ENCODE measurements around the gene ETFA. TPM values are rescaled to one million over a fixed set of nuclear protein-coding genes. Genes with fewer than 3 reads are reported as not detected.
"Not testable (repeated sequence)": the region's sequence is repeated elsewhere in the genome, so short reads cannot be mapped to it uniquely, and the experiment has no call there.

Gene ETFA
- total and polyA plus RNA-seq, 4 experiments from 2014 or later: 47.7 to 106 (median 76.5) TPM

DNA sequence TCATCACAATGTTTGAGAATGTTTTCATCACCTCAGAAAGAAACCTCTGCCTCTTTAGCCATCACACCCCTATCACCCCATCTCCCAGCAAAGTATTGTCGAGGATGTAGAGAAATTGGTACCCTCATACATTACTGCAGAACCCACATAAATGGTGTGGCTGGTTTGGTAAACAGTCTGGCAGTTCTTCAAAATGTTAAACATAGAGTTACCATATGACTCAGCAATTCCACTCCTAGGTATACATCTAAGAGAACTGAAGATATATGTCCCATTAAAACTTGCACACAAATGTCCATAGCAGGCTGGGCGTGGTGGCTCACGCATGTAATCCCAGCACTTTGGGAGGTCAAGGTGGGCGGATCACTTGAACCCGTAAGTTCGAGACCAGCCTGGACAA, 8.7 kb upstream of the ETFA start:
- Mint-ChIP-seq H3K27ac (no peak overlapping the region), H3K36me3 (no peaks in the 10 kb centered on the region), H3K27me3 (peaks cover 15 to 25% of the 10 kb centered on the region in 2 donors), H3K4me3 (no peak overlapping the region), H3K4me1 (no peaks in the 10 kb centered on the region), H3K9me3 (peaks cover 0 to 1% (median 0%) of the 10 kb centered on the region in 8 donors)
- intact Hi-C loops (cut with micrococcal nuclease): no loop called here
- no peak overlapping the region for H3K4me3 ChIP-seq (ENCODE audit: low read length in 2 of 2)
- CTCF ChIA-PET (ENCODE audit: partially characterized antibody): no interaction called here
- no peak for DNase-seq
- H3K4me1 ChIP-seq (ENCODE audit: insufficient read depth, low read length): no peaks in the 10 kb centered on the region
- H3K27ac ChIP-seq (ENCODE audit: low read depth, low read length): no peak overlapping the region
- H3K36me3 ChIP-seq (ENCODE audit: insufficient read depth, low read length): no peaks in the 10 kb centered on the region
- POLR2A ChIA-PET (ENCODE audit: partially characterized antibody): no interaction called here
- H3K27me3 ChIP-seq (ENCODE audit: insufficient read depth, low read length): no peaks in the 10 kb centered on the region
- H3K9me3 ChIP-seq (ENCODE audit: control insufficient read depth in 1 of 2, low read length in 2 of 2): no peaks in the 10 kb centered on the region

DNA sequence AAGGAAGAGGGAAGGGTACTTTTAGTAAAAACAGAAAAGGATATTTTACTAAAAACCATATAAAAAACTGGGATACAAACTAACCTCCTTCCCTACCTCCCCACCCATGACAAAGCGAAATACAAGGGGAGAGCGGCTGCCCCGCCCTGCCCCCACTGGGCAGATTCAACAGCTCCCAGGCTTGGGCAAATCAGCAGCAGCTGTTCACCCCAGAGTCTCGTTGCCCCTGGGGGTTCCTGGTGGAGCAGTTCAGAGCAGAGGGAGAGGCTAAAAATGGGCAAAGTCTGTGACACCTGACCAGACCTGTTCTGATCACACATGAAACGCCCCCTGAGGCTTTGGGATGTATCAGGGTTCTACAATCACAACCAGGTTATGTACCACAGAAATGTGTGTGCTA, 2.5 kb upstream of the ETFA start:
- Mint-ChIP-seq H3K9me3 (peaks cover 0 to 3% (median 0%) of the 10 kb centered on the region in 8 donors), H3K27ac (peak overlapping the region in 1 of 7 donors; percentile 66), H3K27me3 (peaks cover 0 to 1% of the 10 kb centered on the region in 2 donors), H3K36me3 (peaks cover 3 to 5% of the 10 kb centered on the region in 2 donors), H3K4me3 (peak overlapping the region in 1 of 8 donors; percentile 30), H3K4me1 (peaks cover 16 to 34% (median 23%) of the 10 kb centered on the region in 4 donors)
- no peak for DNase-seq
- Histone ChIP-seq H3K27ac (ENCODE audit: low read depth, low read length) (no peak overlapping the region), H3K36me3 (ENCODE audit: insufficient read depth, low read length) (no peaks in the 10 kb centered on the region), H3K27me3 (ENCODE audit: insufficient read depth, low read length) (no peaks in the 10 kb centered on the region), H3K4me1 (ENCODE audit: insufficient read depth, low read length) (peaks cover 13% of the 10 kb centered on the region), H3K9me3 (ENCODE audit: control insufficient read depth in 1 of 2, low read length in 2 of 2) (no peaks in the 10 kb centered on the region), H3K4me3 (ENCODE audit: low read length in 2 of 2) (no peak overlapping the region)
- ChIA-PET CTCF (ENCODE audit: partially characterized antibody) (no interaction called here), POLR2A (ENCODE audit: partially characterized antibody) (no interaction called here)
- intact Hi-C loops (cut with micrococcal nuclease): loop anchor here (10.0 kb wide), 1 partner anchor 1111 kb away; the partner anchor contains the start of genes HMG20A and PEAK1

DNA sequence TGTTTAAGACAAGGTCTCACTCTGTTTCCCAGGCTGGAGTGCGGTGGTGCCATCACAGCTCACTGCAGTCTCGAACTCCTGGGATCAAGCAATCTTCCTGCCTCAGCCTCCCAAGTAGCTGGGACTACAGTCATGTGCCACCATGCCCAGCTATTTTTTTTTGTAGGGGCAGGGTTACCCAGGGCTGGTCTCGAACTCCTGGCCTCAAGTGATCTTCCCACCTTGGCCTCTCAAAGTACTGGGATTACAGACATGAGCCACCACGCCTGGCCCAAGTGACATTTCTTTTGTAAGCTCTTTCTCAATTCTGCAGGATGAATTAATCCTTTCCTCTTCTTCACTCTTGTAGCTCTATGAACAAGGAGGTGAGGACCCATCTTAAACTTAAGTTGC, 1.9 kb upstream of the ETFA start:
- H3K4me1 ChIP-seq (ENCODE audit: insufficient read depth, low read length): peaks cover 17% of the 10 kb centered on the region
- H3K27me3 ChIP-seq (ENCODE audit: insufficient read depth, low read length); H3K27ac ChIP-seq (ENCODE audit: low read depth, low read length); DNase-seq; H3K27me3 Mint-ChIP-seq; CTCF ChIA-PET (ENCODE audit: partially characterized antibody); H3K9me3 Mint-ChIP-seq; H3K36me3 Mint-ChIP-seq; H3K9me3 ChIP-seq (ENCODE audit: control insufficient read depth in 1 of 2, low read length in 2 of 2); POLR2A ChIA-PET (ENCODE audit: partially characterized antibody); H3K36me3 ChIP-seq (ENCODE audit: insufficient read depth, low read length); H3K4me3 ChIP-seq (ENCODE audit: low read length in 2 of 2): not testable (repeated sequence)
- peak overlapping the region in 2 of 7 donors; percentile 62 to 66 for H3K27ac Mint-ChIP-seq
- peak overlapping the region in 3 of 8 donors; percentile 9 to 92 (median 43) for H3K4me3 Mint-ChIP-seq
- intact Hi-C loops (cut with micrococcal nuclease): loop anchor here (10.0 kb wide), 1 partner anchor 1112 kb away; the partner anchor contains the start of genes HMG20A and PEAK1
- H3K4me1 Mint-ChIP-seq: peaks cover 17 to 40% (median 28%) of the 10 kb centered on the region in 4 donors

DNA sequence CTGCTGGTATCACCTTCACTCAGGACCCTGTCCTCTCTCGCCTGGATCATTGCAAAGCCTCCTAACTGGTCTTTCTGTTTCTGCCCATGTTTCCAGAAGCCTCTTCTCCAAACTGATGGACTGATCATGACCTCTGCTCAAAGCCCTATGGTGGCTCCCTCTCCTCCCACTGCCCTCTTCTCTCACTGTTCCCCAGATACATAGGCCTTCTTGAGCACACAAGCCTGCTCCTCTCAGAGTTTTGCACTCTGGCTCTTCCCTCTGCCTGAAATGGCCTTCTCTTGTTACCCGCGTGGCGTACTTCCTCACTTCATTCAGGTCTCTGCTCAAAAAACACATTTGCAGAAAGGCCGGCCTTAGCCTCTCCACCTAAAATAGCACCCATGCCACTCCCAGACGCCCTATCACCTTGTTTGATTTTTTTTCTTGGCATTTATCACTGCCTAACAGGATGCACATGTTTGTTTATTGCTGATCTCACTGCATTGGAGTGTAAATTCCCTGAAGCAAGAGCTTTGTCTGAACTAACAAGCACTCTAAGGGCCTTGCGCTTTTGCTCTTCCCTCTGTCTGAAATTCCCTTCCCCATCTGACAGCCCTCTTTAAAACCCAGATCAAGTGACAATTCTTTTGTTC, 1.4 kb upstream of the ETFA start:
- no peak overlapping the region for H3K4me3 ChIP-seq (ENCODE audit: low read length in 2 of 2)
- no peaks in the 10 kb centered on the region for H3K9me3 ChIP-seq (ENCODE audit: control insufficient read depth in 1 of 2, low read length in 2 of 2)
- peaks cover 3 to 5% of the 10 kb centered on the region in 2 donors for H3K36me3 Mint-ChIP-seq
- H3K36me3 ChIP-seq (ENCODE audit: insufficient read depth, low read length): no peaks in the 10 kb centered on the region
- peaks cover 0 to 1% of the 10 kb centered on the region in 2 donors for H3K27me3 Mint-ChIP-seq
- H3K4me1 ChIP-seq (ENCODE audit: insufficient read depth, low read length): peaks cover 21% of the 10 kb centered on the region
- DNase-seq: no peak
- CTCF ChIA-PET (ENCODE audit: partially characterized antibody): no interaction called here
- H3K4me1 Mint-ChIP-seq: peaks cover 19 to 44% (median 32%) of the 10 kb centered on the region in 4 donors
- H3K9me3 Mint-ChIP-seq: peaks cover 0 to 3% (median 0%) of the 10 kb centered on the region in 8 donors
- no peak overlapping the region for H3K27ac ChIP-seq (ENCODE audit: low read depth, low read length)
- POLR2A ChIA-PET (ENCODE audit: partially characterized antibody): no interaction called here
- intact Hi-C loops (cut with micrococcal nuclease): loop anchor here (10.0 kb wide), 1 partner anchor 1112 kb away; the partner anchor contains the start of genes HMG20A and PEAK1
- H3K4me3 Mint-ChIP-seq: peak overlapping the region; percentile 43 to 94 (median 91)
- H3K27me3 ChIP-seq (ENCODE audit: insufficient read depth, low read length): no peaks in the 10 kb centered on the region
- H3K27ac Mint-ChIP-seq: peak overlapping the region in 6 of 7 donors; percentile 4 to 92 (median 38)

DNA sequence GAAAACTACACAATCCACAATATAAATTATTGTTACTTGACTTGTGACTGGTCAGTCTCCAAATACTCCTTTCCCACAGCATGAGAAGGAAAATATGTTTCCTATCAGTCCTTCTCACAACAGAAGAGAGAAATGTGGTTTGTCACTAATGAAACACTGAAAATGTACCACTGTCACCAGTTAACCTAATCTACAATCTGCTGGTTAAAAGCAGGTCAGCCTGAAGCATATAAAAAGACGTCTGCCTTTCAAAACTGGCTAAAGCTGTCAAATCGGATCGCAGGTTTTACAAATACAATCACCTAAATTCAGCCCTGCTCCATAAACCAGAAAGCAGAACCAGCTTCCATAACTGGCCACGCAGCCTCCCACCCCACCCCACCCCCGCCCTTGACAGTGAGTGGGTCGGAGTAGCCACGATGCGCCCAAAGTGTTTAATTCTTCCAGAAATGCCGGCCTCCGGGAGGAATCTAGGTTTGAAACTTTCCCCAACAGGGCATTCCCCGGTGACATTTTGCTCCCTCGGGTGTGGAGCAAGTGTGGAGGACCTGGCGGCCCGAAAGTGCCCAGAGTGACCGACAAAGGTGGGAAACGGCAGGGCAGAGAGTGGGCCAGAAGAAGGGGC, 682 bp downstream of the ETFA start:
- H3K36me3 Mint-ChIP-seq: peaks cover 3 to 5% of the 10 kb centered on the region in 2 donors
- H3K27ac Mint-ChIP-seq: peak overlapping the region; percentile 15 to 94 (median 91)
- H3K36me3 ChIP-seq (ENCODE audit: insufficient read depth, low read length): no peaks in the 10 kb centered on the region
- POLR2A ChIA-PET (ENCODE audit: partially characterized antibody): interaction anchor here (1.3 to 1.5 kb wide), 2 partner anchors 25 to 685 kb away, joined by 3 to 5 read pairs; partner anchors contain the start of gene PSTPIP1
- peak in 4 of 5 donors; percentile 8 to 44 (median 13) for DNase-seq
- H3K27me3 Mint-ChIP-seq: peaks cover 0 to 1% of the 10 kb centered on the region in 2 donors
- H3K27me3 ChIP-seq (ENCODE audit: insufficient read depth, low read length): no peaks in the 10 kb centered on the region
- intact Hi-C loops (cut with micrococcal nuclease): loop anchor here (1.0 to 10.0 kb wide), 3 partner anchors 24 to 1114 kb away; partner anchors contain the start of genes HMG20A and PEAK1
- peak overlapping the region; percentile 72 for H3K27ac ChIP-seq (ENCODE audit: low read depth, low read length)
- H3K4me3 ChIP-seq (ENCODE audit: low read length in 2 of 2): peak overlapping the region; percentile 51 to 74
- H3K9me3 Mint-ChIP-seq: peaks cover 0 to 3% (median 0%) of the 10 kb centered on the region in 8 donors
- CTCF ChIA-PET (ENCODE audit: partially characterized antibody): interaction anchor here (1.1 to 1.6 kb wide), 2 partner anchors 17 to 24 kb away, joined by 4 to 5 read pairs; no protein-coding TSS in a partner anchor
- H3K4me3 Mint-ChIP-seq: peak overlapping the region; percentile 88 to 96 (median 92)
- H3K4me1 Mint-ChIP-seq: peaks cover 25 to 48% (median 36%) of the 10 kb centered on the region in 4 donors
- no peaks in the 10 kb centered on the region for H3K9me3 ChIP-seq (ENCODE audit: control insufficient read depth in 1 of 2, low read length in 2 of 2)
- H3K4me1 ChIP-seq (ENCODE audit: insufficient read depth, low read length): peaks cover 21% of the 10 kb centered on the region

DNA sequence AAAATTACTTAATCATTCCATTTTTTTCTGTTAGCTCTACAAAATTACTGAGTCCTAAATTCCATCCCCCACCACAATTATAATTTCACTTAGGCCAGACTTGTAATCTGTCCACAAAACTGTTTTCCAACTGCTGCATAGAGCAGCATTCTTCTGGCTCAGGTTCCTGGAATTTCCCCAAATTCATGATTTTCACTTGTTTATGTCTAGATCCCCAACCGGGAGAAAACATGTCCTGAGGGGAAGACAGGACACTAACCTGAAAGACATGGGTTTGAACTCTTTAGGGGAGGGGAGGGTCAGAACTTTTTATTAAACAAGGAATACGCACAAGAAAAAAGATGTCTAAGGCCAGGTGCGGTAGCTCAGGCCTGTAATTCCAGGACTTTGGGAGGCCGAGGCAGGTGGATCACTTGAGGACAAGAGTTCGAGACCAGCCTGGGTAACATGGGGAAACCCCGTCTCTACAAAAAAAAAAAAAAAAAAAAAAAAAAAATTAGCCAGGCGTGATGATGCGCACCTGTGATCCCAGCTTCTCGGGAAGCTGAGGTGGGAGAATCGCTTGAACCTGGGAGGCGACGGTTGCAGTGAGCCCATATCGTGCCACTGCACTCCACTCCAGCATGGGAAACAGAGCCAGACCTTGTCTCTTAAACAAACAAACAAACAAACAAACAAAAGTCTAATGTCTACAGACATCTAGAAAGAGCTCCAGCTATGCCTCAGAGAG, 1.5 kb downstream of the ETFA start:
- Mint-ChIP-seq H3K4me1 (peaks cover 28 to 55% (median 41%) of the 10 kb centered on the region in 4 donors), H3K36me3 (peaks cover 5 to 8% of the 10 kb centered on the region in 2 donors), H3K27me3 (no peaks in the 10 kb centered on the region), H3K27ac (peak overlapping the region in 2 of 7 donors; percentile 46 to 92), H3K9me3 (peaks cover 0 to 3% (median 0%) of the 10 kb centered on the region in 8 donors), H3K4me3 (peak overlapping the region; percentile 7 to 96 (median 90))
- intact Hi-C loops (cut with micrococcal nuclease): loop anchor here (2.0 to 10.0 kb wide), 2 partner anchors 35 to 1115 kb away; partner anchors contain the start of genes HMG20A and PEAK1
- ChIA-PET CTCF (ENCODE audit: partially characterized antibody) (interaction anchor here (1.1 kb wide), 1 partner anchor 16 kb away, joined by 4 read pairs; no protein-coding TSS in a partner anchor), POLR2A (ENCODE audit: partially characterized antibody) (interaction anchor here (0.7 kb wide), 1 partner anchor 236 kb away, joined by 4 read pairs; no protein-coding TSS in a partner anchor)
- Histone ChIP-seq H3K4me3 (ENCODE audit: low read length in 2 of 2) (peak overlapping the region in 1 of 2 donors; percentile 74), H3K27me3 (ENCODE audit: insufficient read depth, low read length) (no peaks in the 10 kb centered on the region), H3K27ac (ENCODE audit: low read depth, low read length) (no peak overlapping the region), H3K4me1 (ENCODE audit: insufficient read depth, low read length) (peaks cover 21% of the 10 kb centered on the region), H3K9me3 (ENCODE audit: control insufficient read depth in 1 of 2, low read length in 2 of 2) (no peaks in the 10 kb centered on the region), H3K36me3 (ENCODE audit: insufficient read depth, low read length) (no peaks in the 10 kb centered on the region)
- DNase-seq: no peak

Measured in CD4-positive, alpha-beta memory T cell (primary cell).